IPS-11a (cell line): ENCODE results near the gene PLCL1.

Source experiments
- H3K4me3 ChIP-seq: one replicate; pipeline ENCODE4 v1.5.1; 2013; ENCODE audit warnings: low read depth, low read length, control low read depth

Gene PLCL1

GRCh38 chr2:197946562-197946961 is 142.2 kb downstream of the PLCL1 start:
- no peak overlapping the region for H3K4me3 ChIP-seq

- H3K4me3 ChIP-seq: no peak overlapping the region
Measured at GRCh38 chr2:197947219-197947757, 142.9 kb downstream of the PLCL1 start.

- no peak overlapping the region for H3K4me3 ChIP-seq
Measured at GRCh38 chr2:197949224-197949623, 144.8 kb downstream of the PLCL1 start.

GRCh38 chr2:197950006-197950405 is 145.6 kb downstream of the PLCL1 start:
- H3K4me3 ChIP-seq: no peak overlapping the region

GRCh38 chr2:197950724-197951123 is 146.3 kb downstream of the PLCL1 start:
- no peak overlapping the region for H3K4me3 ChIP-seq

- no peak overlapping the region for H3K4me3 ChIP-seq
Measured at GRCh38 chr2:197952540-197953202, 148.3 kb downstream of the PLCL1 start.

- no peak overlapping the region for H3K4me3 ChIP-seq
Measured at GRCh38 chr2:197954328-197954727, 149.9 kb downstream of the PLCL1 start.

GRCh38 chr2:197958592-197959150 is 154.3 kb downstream of the PLCL1 start:
- no peak overlapping the region for H3K4me3 ChIP-seq

GRCh38 chr2:197959383-197959782 is 155.0 kb downstream of the PLCL1 start:
- H3K4me3 ChIP-seq: no peak overlapping the region

GRCh38 chr2:197960786-197961185 is 156.4 kb downstream of the PLCL1 start:
- no peak overlapping the region for H3K4me3 ChIP-seq

GRCh38 chr2:197964720-197965119 is 160.3 kb downstream of the PLCL1 start:
- H3K4me3 ChIP-seq: no peak overlapping the region

GRCh38 chr2:197965756-197966155 is 161.4 kb downstream of the PLCL1 start:
- H3K4me3 ChIP-seq: no peak overlapping the region

- no peak overlapping the region for H3K4me3 ChIP-seq
Measured at GRCh38 chr2:197969391-197969893, 165.0 kb downstream of the PLCL1 start.

- H3K4me3 ChIP-seq: no peak overlapping the region
Measured at GRCh38 chr2:197972061-197972460, 167.7 kb downstream of the PLCL1 start.

GRCh38 chr2:197972587-197972986 is 168.2 kb downstream of the PLCL1 start:
- no peak overlapping the region for H3K4me3 ChIP-seq

- H3K4me3 ChIP-seq: no peak overlapping the region
Measured at GRCh38 chr2:197973772-197974171, 169.4 kb downstream of the PLCL1 start.

- no peak overlapping the region for H3K4me3 ChIP-seq
Measured at GRCh38 chr2:197975931-197976519, 171.6 kb downstream of the PLCL1 start.

GRCh38 chr2:197978971-197979370 is 174.6 kb downstream of the PLCL1 start:
- no peak overlapping the region for H3K4me3 ChIP-seq

GRCh38 chr2:197982565-197982964 is 178.2 kb downstream of the PLCL1 start:
- no peak overlapping the region for H3K4me3 ChIP-seq

GRCh38 chr2:197985029-197985638 is 180.7 kb downstream of the PLCL1 start:
- H3K4me3 ChIP-seq: no peak overlapping the region

- no peak overlapping the region for H3K4me3 ChIP-seq
Measured at GRCh38 chr2:197986977-197987376, 182.6 kb downstream of the PLCL1 start.

- no peak overlapping the region for H3K4me3 ChIP-seq
Measured at GRCh38 chr2:197990356-197990755, 186.0 kb downstream of the PLCL1 start.
